Measurements from ENCODE around the gene LAMA3.

- no peak for TF ChIP-seq CTCF (IDR thresholded peaks at IDR 0.05)
- no peak for TF ChIP-seq JUND (IDR thresholded peaks at IDR 0.05)
- TF ChIP-seq SMC3 (IDR thresholded peaks at IDR 0.05; ENCODE audit: low read depth, low read length) = no peak
- no peak for TF ChIP-seq REST (IDR thresholded peaks at IDR 0.05; ENCODE audit: low read depth, low read length)
- TF ChIP-seq SIN3A (IDR thresholded peaks at IDR 0.05; ENCODE audit: borderline replicate concordance, low read depth, low read length) = no peak
- no peak for TF ChIP-seq TAF1 (IDR thresholded peaks at IDR 0.05; ENCODE audit: borderline replicate concordance, low read depth, low read length)
- TF ChIP-seq YY1 (IDR thresholded peaks at IDR 0.05; ENCODE audit: low read depth) = no peak
- TF ChIP-seq EP300 (IDR thresholded peaks at IDR 0.05; ENCODE audit: borderline replicate concordance in 1 of 2, low read depth in 1 of 2, low read length in 1 of 2) = no peak
- TF ChIP-seq MXI1 (IDR thresholded peaks at IDR 0.05; ENCODE audit: low read depth, low read length) = no peak
- TF ChIP-seq MAX (IDR thresholded peaks at IDR 0.05; ENCODE audit: low read depth) = no peak
- no peak for TF ChIP-seq TEAD4 (IDR thresholded peaks at IDR 0.05; ENCODE audit: borderline replicate concordance, insufficient read depth)
- TF ChIP-seq GABPA (IDR thresholded peaks at IDR 0.05; ENCODE audit: low read depth) = no peak
- no peak for TF ChIP-seq POLR2AphosphoS5 (IDR thresholded peaks at IDR 0.05; ENCODE audit: low read depth, low read length)
- TF ChIP-seq TCF12 (IDR thresholded peaks at IDR 0.05) = no peak
Observed at GRCh38 chr18:23827681-23828080, 138.4 kb downstream of the LAMA3 start.

All from SK-N-SH (cell line).